HepG2 (cell line): ENCODE data around the gene BSN. TPM values are rescaled to one million over a fixed set of nuclear protein-coding genes. Genes with fewer than 3 reads are reported as not detected.

Experiments used
- ATAC-seq: fragments of 200-7000 bp; cut with Tn5 transposase; 3 replicates; pipeline ENCODE4 v1.9.1; 2020; ENCODE audit warnings: mild to moderate bottlenecking, moderate library complexity
- BruUV-seq: library from RNA; stranded (reverse); fragments of 400-500 nt; replicated peaks from 2 replicates; lab custom pipeline; 2021; lab: Mats Ljungman, UMichigan
- CTCF ChIA-PET: fragments of 300-600 bp; formaldehyde crosslinking; extraction: SDS; loops from one replicate; lab custom pipeline; 2021; ENCODE audit warnings: low total read pairs, inconsistent platforms, low intra/inter-chr PET ratio; lab: Yijun Ruan, JAX
- POLR2A ChIA-PET: fragments of 350-600 bp; sonication (Branson Sonifier 250); formaldehyde crosslinking; loops from one replicate; lab custom pipeline; 2020; ENCODE audit warnings: antibody characterized with exemption, inconsistent platforms; lab: Yijun Ruan, JAX
- DNase-seq: peaks from one replicate; pipeline ENCODE4 v3.0.0-alpha.2; 2015; ENCODE audit warnings: low spot score
- FAIRE-seq: peaks from 3 replicates; lab custom pipeline; 2011; peaks lifted over from hg19 to GRCh38; lab: Jason Lieb, UNC
- H2AFZ ChIP-seq: one replicate; pipeline ENCODE4 v1.6.1; 2011; ENCODE audit warnings: low read length, inconsistent platforms
- H3K27ac ChIP-seq: fragments of 300-600 bp; 3 replicates; pipeline ENCODE4 v1.8.0; 2011; ENCODE audit warnings: mixed run types, mild to moderate bottlenecking, mixed read lengths, low read length, inconsistent platforms; ENCODE audit not compliant: insufficient read depth; ENCODE audit errors: extremely low read length
- H3K27me3 ChIP-seq, 2 experiments: fragments of 200-600 bp in 1 of 2; 2 replicates in 1 of 2; 3 replicates in 1 of 2; pipeline versions ENCODE4 v1.6.0 to v1.8.0; 2011; ENCODE audit warnings: low read length in 2 of 2, mild to moderate bottlenecking in 2 of 2, moderate library complexity in 2 of 2, inconsistent platforms in 1 of 2; ENCODE audit not compliant: insufficient read depth in 2 of 2, control insufficient read depth in 1 of 2
- H3K36me3 ChIP-seq, 2 experiments: fragments of 200-600 bp in 1 of 2; replicated peaks in 1 of 2; 2 replicates in 1 of 2; 3 replicates in 1 of 2; pipeline versions ENCODE4 v1.5.1 to v1.8.0; 2011; ENCODE audit warnings: low read length in 2 of 2, inconsistent platforms in 1 of 2; ENCODE audit not compliant: insufficient read depth in 2 of 2, control insufficient read depth in 1 of 2
- H3K4me1 ChIP-seq: 2 replicates; pipeline ENCODE4 v1.5.1; 2012; ENCODE audit warnings: low read length, inconsistent platforms; ENCODE audit not compliant: insufficient read depth
- H3K4me2 ChIP-seq: 2 replicates; pipeline ENCODE4 v1.6.0; 2011; ENCODE audit warnings: low read depth, low read length, inconsistent platforms
- H3K4me3 ChIP-seq, 3 experiments: fragments of 200-600 bp in 1 of 3; sonication (generic), shearing (Covaris generic) in 1 of 3; replicated peaks in 1 of 3; 2 replicates each; pipeline ENCODE4 v1.5.1; 2011 to 2016; ENCODE audit warnings: low read length in 3 of 3, inconsistent platforms in 2 of 3, low read depth in 2 of 3, mild to moderate bottlenecking in 2 of 3, control low read depth in 1 of 3, mixed read lengths in 1 of 3; ENCODE audit not compliant: insufficient read depth in 1 of 3
- H3K79me2 ChIP-seq: one replicate; pipeline ENCODE4 v1.6.1; 2011; ENCODE audit warnings: low read length, inconsistent platforms; ENCODE audit not compliant: insufficient read depth
- H3K9ac ChIP-seq: 2 replicates; pipeline ENCODE4 v1.6.0; 2011; ENCODE audit warnings: mild to moderate bottlenecking, low read depth, low read length, inconsistent platforms; ENCODE audit not compliant: insufficient read depth
- H3K9me3 ChIP-seq: 2 replicates; pipeline ENCODE4 v1.5.1; 2012; ENCODE audit warnings: mild to moderate bottlenecking, low read length
- H4K20me1 ChIP-seq: 2 replicates; pipeline ENCODE4 v1.6.0; 2011; ENCODE audit warnings: inconsistent platforms, mild to moderate bottlenecking, low read length, moderate library complexity; ENCODE audit not compliant: insufficient read depth
- FOXK2 ChIP-seq: fragments of 450-650 bp; IDR thresholded peaks from 2 replicates; pipeline ENCODE4 v1.6.1; 2016
- RBM39 ChIP-seq: fragments of 200-400 bp; formaldehyde crosslinking; IDR thresholded peaks from one replicate; pipeline ENCODE4 v1.6.1; 2018; ENCODE audit warnings: antibody characterized with exemption, mild to moderate bottlenecking, low read depth, low read length; ENCODE audit not compliant: poor library complexity, severe bottlenecking
- SPEN ChIP-seq: sonication (generic); formaldehyde crosslinking; IDR thresholded peaks from 2 replicates; pipeline ENCODE4 v1.5.1; 2020; ENCODE audit warnings: low read depth, mild to moderate bottlenecking, missing genetic modification reagents
- ZFP91 ChIP-seq: sonication (generic); formaldehyde crosslinking; IDR thresholded peaks from 2 replicates; pipeline ENCODE4 v1.9.0; 2022; ENCODE audit warnings: missing genetic modification reagents, mild to moderate bottlenecking, borderline replicate concordance
- ZNF33B ChIP-seq: sonication (generic); formaldehyde crosslinking; IDR thresholded peaks from 2 replicates; pipeline ENCODE4 v1.5.1; 2020; ENCODE audit warnings: mild to moderate bottlenecking, missing genetic modification reagents
- ZNF564 ChIP-seq: sonication (generic); formaldehyde crosslinking; IDR thresholded peaks from 2 replicates; pipeline ENCODE4 v1.8.1; 2023; ENCODE audit warnings: mild to moderate bottlenecking, missing genetic modification reagents
- ZNF597 ChIP-seq: sonication (generic); formaldehyde crosslinking; IDR thresholded peaks from 2 replicates; pipeline ENCODE4 v1.5.0; 2020; ENCODE audit warnings: missing genetic modification reagents
- ZSCAN21 ChIP-seq: sonication (generic); formaldehyde crosslinking; IDR thresholded peaks from 2 replicates; pipeline ENCODE4 v1.8.0; 2022; ENCODE audit warnings: mild to moderate bottlenecking, missing genetic modification reagents, moderate library complexity, borderline replicate concordance
- WGBS: methylation state at CpG from one replicate; pipeline ENCODE4 v1.1.6; 2017; ENCODE audit warnings: low lambda C conversion rate; 5-methylcytosine and 5-hydroxymethylcytosine counted together
- in situ Hi-C: cut with HindIII; loops from 2 replicates; pipeline ENCODE4 v1.10.0; 2017; ENCODE audit warnings: low pct_unique_long_range_greater_than_20kb; ENCODE audit not compliant: extremely low pct_ligation_motif_present
- intact Hi-C: fragments of 100-400 bp; cut with micrococcal nuclease; formaldehyde crosslinking; loops from one replicate; pipeline ENCODE4 v1.10.0; 2022; ENCODE audit not compliant: unreplicated experiment
- polyA plus RNA-seq, 8 experiments: library from polyadenylated mRNA; depleted of rRNA in 3 of 8; stranded (reverse) in 7 of 8; unstranded in 1 of 8; fragments of >200 nt; fragmentation: Illumina TruSeq in 4 of 8; extraction: Trizol in 4 of 8; gene quantifications; 2 replicates each; pipeline versions ENCODE4 v1.2.1 to v1.2.3, GENCODE V29; 2011 to 2016; ENCODE audit warnings: low read depth in 4 of 8, missing spikeins in 1 of 8, mixed read lengths in 1 of 8; ENCODE audit not compliant: insufficient read depth in 1 of 8
- total RNA-seq, 5 experiments: library from RNA; depleted of rRNA; stranded (reverse); fragments of >200 nt; fragmentation: Illumina TruSeq; extraction: Trizol; gene quantifications; 2 replicates each; pipeline ENCODE4 v1.2.3, GENCODE V29; 2016; ENCODE audit warnings: low read depth in 1 of 5
- TF ChIP-seq, protein P1 (sequence below): sonication (generic); formaldehyde crosslinking; IDR thresholded peaks from 2 replicates; pipeline ENCODE4 v1.8.0; 2022; ENCODE audit warnings: mild to moderate bottlenecking, missing genetic modification reagents; ENCODE audit not compliant: insufficient replicate concordance

Gene BSN
- total and polyA plus RNA-seq, 2 of the 13 experiments (the other 11 are each of a cell fraction or from before 2014, with no cell fraction given): 0.42 to 0.86 TPM

DNA sequence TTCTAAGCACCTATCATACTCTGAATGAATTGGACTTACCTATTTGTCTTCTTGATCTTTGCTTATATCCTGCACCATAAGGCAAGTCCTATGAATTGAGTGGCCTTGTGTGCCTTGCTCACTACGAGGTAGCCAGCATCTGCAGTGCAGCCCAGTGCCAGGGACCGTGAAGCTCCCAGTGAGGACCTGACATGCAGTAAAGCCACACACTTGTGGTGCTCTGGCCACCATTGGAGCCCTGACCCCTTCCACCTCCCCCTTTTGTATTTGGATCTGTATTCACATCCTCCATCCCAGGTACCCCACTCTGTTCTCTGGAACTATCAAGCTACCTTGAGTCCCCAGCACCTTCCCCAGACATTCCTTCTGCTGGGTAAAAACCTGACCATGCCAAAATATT, 52.1 kb downstream of the BSN start:
- ChIA-PET POLR2A (no interaction called here), CTCF (no interaction called here)
- Histone ChIP-seq H3K27me3 (no peaks in the 10 kb centered on the region), H4K20me1 (no peaks in the 10 kb centered on the region), H3K9ac (no peak overlapping the region), H3K27ac (no peak overlapping the region), H3K4me3 (no peak overlapping the region), H3K79me2 (no peaks in the 10 kb centered on the region), H3K4me1 (peaks cover 17% of the 10 kb centered on the region), H2AFZ (no peak overlapping the region), H3K9me3 (no peaks in the 10 kb centered on the region), H3K36me3 (no peaks in the 10 kb centered on the region), H3K4me2 (no peak overlapping the region)
- FAIRE-seq (no peak), DNase-seq (no peak), ATAC-seq (no peak; the same call in 2 of the 3 replicates)
- BruUV-seq: no TSS peak
- 82% methylated on average over 2 of the region's 2 CpGs for WGBS
- intact Hi-C loops: loop anchor here (5.0 kb wide), 1 partner anchor 66 kb away; the partner anchor contains the start of gene APEH
- in situ Hi-C loops: no loop called here
- TF ChIP-seq ZNF33B (CRISPR knock-in tag): no peak
- TF ChIP-seq, protein P1, sequence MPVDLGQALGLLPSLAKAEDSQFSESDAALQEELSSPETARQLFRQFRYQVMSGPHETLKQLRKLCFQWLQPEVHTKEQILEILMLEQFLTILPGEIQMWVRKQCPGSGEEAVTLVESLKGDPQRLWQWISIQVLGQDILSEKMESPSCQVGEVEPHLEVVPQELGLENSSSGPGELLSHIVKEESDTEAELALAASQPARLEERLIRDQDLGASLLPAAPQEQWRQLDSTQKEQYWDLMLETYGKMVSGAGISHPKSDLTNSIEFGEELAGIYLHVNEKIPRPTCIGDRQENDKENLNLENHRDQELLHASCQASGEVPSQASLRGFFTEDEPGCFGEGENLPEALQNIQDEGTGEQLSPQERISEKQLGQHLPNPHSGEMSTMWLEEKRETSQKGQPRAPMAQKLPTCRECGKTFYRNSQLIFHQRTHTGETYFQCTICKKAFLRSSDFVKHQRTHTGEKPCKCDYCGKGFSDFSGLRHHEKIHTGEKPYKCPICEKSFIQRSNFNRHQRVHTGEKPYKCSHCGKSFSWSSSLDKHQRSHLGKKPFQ (CRISPR knock-in tag): no peak
- no peak for TF ChIP-seq ZFP91
- no peak for TF ChIP-seq ZSCAN21 (CRISPR knock-in tag)
- no peak for TF ChIP-seq RBM39
- no peak for TF ChIP-seq FOXK2
- TF ChIP-seq ZNF597 (CRISPR knock-in tag): no peak
- TF ChIP-seq SPEN (CRISPR knock-in tag): no peak
- no peak for TF ChIP-seq ZNF564 (CRISPR knock-in tag)
